Smooth muscle cell (in vitro differentiated cells): Measurements from ENCODE around the gene PAM16. TPM values are rescaled to one million over a fixed set of nuclear protein-coding genes. Genes with fewer than 3 reads are reported as not detected.

Source experiments
- DNase-seq: peaks from one replicate; lab custom pipeline; 2025; ENCODE audit not compliant: unreplicated experiment; lab: John Stamatoyannopoulos, UW
- H2AFZ ChIP-seq: fragments of 200-600 bp; sonication (generic); 2 replicates; pipeline ENCODE4 v1.6.0; 2016; ENCODE audit warnings: antibody characterized with exemption, low read depth, mild to moderate bottlenecking
- H3F3A ChIP-seq: fragments of 200-600 bp; sonication (generic); 2 replicates; pipeline ENCODE4 v1.6.0; 2017; ENCODE audit warnings: antibody characterized with exemption, low read depth
- H3K27ac ChIP-seq: fragments of 200-600 bp; sonication (generic); 2 replicates; pipeline ENCODE4 v1.5.1; 2016; ENCODE audit warnings: low read depth, mild to moderate bottlenecking
- H3K27me3 ChIP-seq: fragments of 200-600 bp; sonication (generic); 2 replicates; pipeline ENCODE4 v1.6.1; 2016; ENCODE audit warnings: low read depth, mild to moderate bottlenecking
- H3K36me3 ChIP-seq: fragments of 200-600 bp; sonication (generic); 2 replicates; pipeline ENCODE4 v1.5.1; 2016; ENCODE audit warnings: low read depth
- H3K4me1 ChIP-seq: fragments of 200-600 bp; sonication (generic); 2 replicates; pipeline ENCODE4 v1.5.1; 2016; ENCODE audit warnings: low read depth
- H3K4me2 ChIP-seq: fragments of 200-600 bp; sonication (generic); 2 replicates; pipeline ENCODE4 v1.6.0; 2016; ENCODE audit warnings: mild to moderate bottlenecking
- H3K4me3 ChIP-seq: fragments of 200-600 bp; sonication (generic); 2 replicates; pipeline ENCODE4 v1.5.1; 2016; ENCODE audit warnings: mild to moderate bottlenecking
- H3K79me2 ChIP-seq: fragments of 200-600 bp; sonication (generic); 2 replicates; pipeline ENCODE4 v1.6.0; 2016; ENCODE audit warnings: low read depth, mild to moderate bottlenecking
- H3K9ac ChIP-seq: fragments of 200-600 bp; sonication (generic); 2 replicates; pipeline ENCODE4 v1.6.0; 2016; ENCODE audit warnings: low read depth
- H3K9me3 ChIP-seq: fragments of 200-600 bp; sonication (generic); replicated peaks from 2 replicates; pipeline ENCODE4 v1.5.1; 2016; ENCODE audit warnings: low read depth
- H4K20me1 ChIP-seq: fragments of 200-600 bp; sonication (generic); 2 replicates; pipeline ENCODE4 v1.6.0; 2016; ENCODE audit warnings: low read depth
- CTCF ChIP-seq: fragments of 200-600 bp; sonication (generic); IDR thresholded peaks from 2 replicates; pipeline ENCODE4 v1.5.1; 2017; ENCODE audit warnings: borderline replicate concordance, mild to moderate bottlenecking, antibody characterized with exemption; ENCODE audit not compliant: insufficient read depth, poor library complexity, severe bottlenecking
- WGBS: methylation state at CpG from one replicate; pipeline ENCODE4 v1.1.7; 2016; ENCODE audit warnings: low lambda C conversion rate; 5-methylcytosine and 5-hydroxymethylcytosine counted together
- polyA plus RNA-seq: library from polyadenylated mRNA; unstranded; fragments of >200 nt; fragmentation: Nextera tagmentation; extraction: Ambion mirVana; gene quantifications from 2 replicates; pipeline ENCODE4 v1.2.1, GENCODE V29; 2016
- total RNA-seq: library from RNA; depleted of rRNA; stranded (reverse); fragments of >200 nt; gene quantifications from 2 replicates; pipeline ENCODE4 v1.2.3, GENCODE V29; 2014

PAM16 gene
- total and polyA plus RNA-seq, 2 experiments from 2014 or later, result 29.6 to 47.7 TPM

- TF ChIP-seq CTCF, result no peak
Measured at GRCh38 chr16:4307215-4308037, 43.7 kb downstream of the PAM16 start.

GRCh38 chr16:4306470-4307214 is 44.5 kb downstream of the PAM16 start:
- H2AFZ ChIP-seq, result no peak overlapping the region
- H4K20me1 ChIP-seq, result no peaks in the 10 kb centered on the region
- peak overlapping the region; percentile 66 for H3K4me3 ChIP-seq
- peaks cover 10% of the 10 kb centered on the region for H3K79me2 ChIP-seq
- H3K36me3 ChIP-seq, result no peaks in the 10 kb centered on the region
- peaks cover 13% of the 10 kb centered on the region for H3F3A ChIP-seq
- H3K9me3 ChIP-seq, result no peaks in the 10 kb centered on the region
- H3K27me3 ChIP-seq, result no peaks in the 10 kb centered on the region
- H3K4me1 ChIP-seq, result peaks cover 9% of the 10 kb centered on the region
- peak overlapping the region; percentile 80 for H3K4me2 ChIP-seq
- WGBS, result 67% methylated on average over 12 of the region's 16 CpGs
- DNase-seq, result no peak
- no peak for TF ChIP-seq CTCF
- H3K9ac ChIP-seq, result peak overlapping the region; percentile 69
- peak overlapping the region; percentile 82 for H3K27ac ChIP-seq

More at GRCh38 chr16:4307215-4308037, 43.7 kb downstream of the PAM16 start:
- peak overlapping the region; percentile 82 for H3K27ac ChIP-seq
- H3K27me3 ChIP-seq, result no peaks in the 10 kb centered on the region
- peaks cover 9% of the 10 kb centered on the region for H3K4me1 ChIP-seq
- H3K9me3 ChIP-seq, result no peaks in the 10 kb centered on the region
- H3K4me2 ChIP-seq, result peak overlapping the region; percentile 82
- peaks cover 13% of the 10 kb centered on the region for H3F3A ChIP-seq
- peaks cover 10% of the 10 kb centered on the region for H3K79me2 ChIP-seq
- H4K20me1 ChIP-seq, result no peaks in the 10 kb centered on the region
- DNase-seq, result peak; percentile 89
- peak overlapping the region; percentile 66 for H3K4me3 ChIP-seq
- peak overlapping the region; percentile 69 for H3K9ac ChIP-seq
- 3% methylated on average over 36 of the region's 68 CpGs for WGBS
- peak overlapping the region; percentile 75 for H2AFZ ChIP-seq
- no peaks in the 10 kb centered on the region for H3K36me3 ChIP-seq

GRCh38 chr16:4303973-4304372 is 47.1 kb downstream of the PAM16 start:
- TF ChIP-seq CTCF, result no peak
- Histone ChIP-seq H3K9me3 (no peaks in the 10 kb centered on the region), H2AFZ (no peak overlapping the region), H4K20me1 (no peaks in the 10 kb centered on the region), H3K9ac (no peak overlapping the region), H3K4me3 (no peak overlapping the region), H3F3A (peaks cover 19% of the 10 kb centered on the region), H3K27ac (no peak overlapping the region), H3K27me3 (no peaks in the 10 kb centered on the region), H3K4me1 (peaks cover 12% of the 10 kb centered on the region), H3K4me2 (no peak overlapping the region), H3K79me2 (peaks cover 10% of the 10 kb centered on the region), H3K36me3 (no peaks in the 10 kb centered on the region)
- DNase-seq, result no peak
- WGBS, result 52% methylated on average over 13 of the region's 13 CpGs
